ENCODE results near the gene MOB2. TPM values are rescaled to one million over a fixed set of nuclear protein-coding genes. Genes with fewer than 3 reads are reported as not detected.

MOB2 gene
- total and polyA plus RNA-seq, 2 of the 13 experiments (the other 11 are each of a cell fraction or from before 2014, with no cell fraction given): 21.8 to 27.7 TPM

- TF ChIP-seq ERF (CRISPR knock-in tag; IDR thresholded peaks at IDR 0.05) (no peak), SRY (CRISPR knock-in tag; IDR thresholded peaks at IDR 0.05) (no peak), ZNF670 (CRISPR knock-in tag; IDR thresholded peaks at IDR 0.05; ENCODE audit: borderline replicate concordance) (no peak), ISX (CRISPR knock-in tag; conservative IDR thresholded peaks at IDR 0.05) (no peak), ZNF331 (CRISPR knock-in tag; IDR thresholded peaks at IDR 0.05) (no peak), REL (CRISPR knock-in tag; conservative IDR thresholded peaks at IDR 0.05) (no peak), ESRRA (CRISPR knock-in tag; IDR thresholded peaks at IDR 0.05; ENCODE audit: low read depth) (no peak), ZSCAN31 (CRISPR knock-in tag; IDR thresholded peaks at IDR 0.05; ENCODE audit: low read depth) (no peak)
- TF ChIP-seq, protein P1, sequence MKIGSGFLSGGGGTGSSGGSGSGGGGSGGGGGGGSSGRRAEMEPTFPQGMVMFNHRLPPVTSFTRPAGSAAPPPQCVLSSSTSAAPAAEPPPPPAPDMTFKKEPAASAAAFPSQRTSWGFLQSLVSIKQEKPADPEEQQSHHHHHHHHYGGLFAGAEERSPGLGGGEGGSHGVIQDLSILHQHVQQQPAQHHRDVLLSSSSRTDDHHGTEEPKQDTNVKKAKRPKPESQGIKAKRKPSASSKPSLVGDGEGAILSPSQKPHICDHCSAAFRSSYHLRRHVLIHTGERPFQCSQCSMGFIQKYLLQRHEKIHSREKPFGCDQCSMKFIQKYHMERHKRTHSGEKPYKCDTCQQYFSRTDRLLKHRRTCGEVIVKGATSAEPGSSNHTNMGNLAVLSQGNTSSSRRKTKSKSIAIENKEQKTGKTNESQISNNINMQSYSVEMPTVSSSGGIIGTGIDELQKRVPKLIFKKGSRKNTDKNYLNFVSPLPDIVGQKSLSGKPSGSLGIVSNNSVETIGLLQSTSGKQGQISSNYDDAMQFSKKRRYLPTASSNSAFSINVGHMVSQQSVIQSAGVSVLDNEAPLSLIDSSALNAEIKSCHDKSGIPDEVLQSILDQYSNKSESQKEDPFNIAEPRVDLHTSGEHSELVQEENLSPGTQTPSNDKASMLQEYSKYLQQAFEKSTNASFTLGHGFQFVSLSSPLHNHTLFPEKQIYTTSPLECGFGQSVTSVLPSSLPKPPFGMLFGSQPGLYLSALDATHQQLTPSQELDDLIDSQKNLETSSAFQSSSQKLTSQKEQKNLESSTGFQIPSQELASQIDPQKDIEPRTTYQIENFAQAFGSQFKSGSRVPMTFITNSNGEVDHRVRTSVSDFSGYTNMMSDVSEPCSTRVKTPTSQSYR (CRISPR knock-in tag; IDR thresholded peaks at IDR 0.05; ENCODE audit: borderline replicate concordance): no peak
- TF ChIP-seq, protein P2, sequence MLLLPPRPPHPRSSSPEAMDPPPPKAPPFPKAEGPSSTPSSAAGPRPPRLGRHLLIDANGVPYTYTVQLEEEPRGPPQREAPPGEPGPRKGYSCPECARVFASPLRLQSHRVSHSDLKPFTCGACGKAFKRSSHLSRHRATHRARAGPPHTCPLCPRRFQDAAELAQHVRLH (CRISPR knock-in tag; IDR thresholded peaks at IDR 0.05; ENCODE audit: borderline replicate concordance, low read depth): no peak
- Histone ChIP-seq H3K9ac (ENCODE audit: insufficient read depth, low read depth, low read length) (no peak overlapping the region), H2AFZ (ENCODE audit: low read length) (no peak overlapping the region), H3K36me3 (replicated peaks in 1 of 2; ENCODE audit: control insufficient read depth in 1 of 2, insufficient read depth in 2 of 2, low read length in 2 of 2) (no peaks in the 10 kb centered on the region), H3K79me2 (ENCODE audit: insufficient read depth, low read length) (no peaks in the 10 kb centered on the region), H3K27me3 (ENCODE audit: control insufficient read depth in 1 of 2, insufficient read depth in 2 of 2, low read length in 2 of 2) (peaks cover 5 to 25% of the 10 kb centered on the region in 2 experiments; a peak in 4 of 5 replicates), H3K4me2 (ENCODE audit: low read depth, low read length) (no peak overlapping the region), H3K4me3 (replicated peaks in 1 of 3; ENCODE audit: insufficient read depth in 1 of 3, low read depth in 2 of 3, low read length in 3 of 3) (no peak overlapping the region), H3K9me3 (ENCODE audit: low read length) (no peaks in the 10 kb centered on the region), H3K4me1 (ENCODE audit: insufficient read depth, low read length) (no peaks in the 10 kb centered on the region), H3K27ac (ENCODE audit: extremely low read length, insufficient read depth, low read length) (no peak overlapping the region), H4K20me1 (ENCODE audit: insufficient read depth, low read length) (0 out of 2 replicates have a peak, but pooled peaks cover 3% of the 10 kb centered on the region)
- FAIRE-seq (no peak), ATAC-seq (no peak), DNase-seq (ENCODE audit: low spot score) (no peak)
- CTCF ChIA-PET (ENCODE audit: low intra/inter-chr PET ratio, low total read pairs): no interaction called here
- POLR2A ChIA-PET: no interaction called here
- 20% methylated on average over 4 of the region's 13 CpGs for WGBS (ENCODE audit: low lambda C conversion rate)
- in situ Hi-C loops (cut with HindIII; ENCODE audit: extremely low pct_ligation_motif_present, low pct_unique_long_range_greater_than_20kb): no loop called here
- no TSS peak for BruUV-seq (replicated peaks)
- intact Hi-C loops (cut with micrococcal nuclease; ENCODE audit: unreplicated experiment): no loop called here
Measured at GRCh38 chr11:1452744-1453143, 33.8 kb downstream of the MOB2 start.
